NCI-H748 (cell line): Measurements from ENCODE around the gene ZBTB46.

Experiments
- DNase-seq: peaks from one replicate; lab custom pipeline; 2025; ENCODE audit not compliant: unreplicated experiment; lab: John Stamatoyannopoulos, UW

ZBTB46 gene

DNA sequence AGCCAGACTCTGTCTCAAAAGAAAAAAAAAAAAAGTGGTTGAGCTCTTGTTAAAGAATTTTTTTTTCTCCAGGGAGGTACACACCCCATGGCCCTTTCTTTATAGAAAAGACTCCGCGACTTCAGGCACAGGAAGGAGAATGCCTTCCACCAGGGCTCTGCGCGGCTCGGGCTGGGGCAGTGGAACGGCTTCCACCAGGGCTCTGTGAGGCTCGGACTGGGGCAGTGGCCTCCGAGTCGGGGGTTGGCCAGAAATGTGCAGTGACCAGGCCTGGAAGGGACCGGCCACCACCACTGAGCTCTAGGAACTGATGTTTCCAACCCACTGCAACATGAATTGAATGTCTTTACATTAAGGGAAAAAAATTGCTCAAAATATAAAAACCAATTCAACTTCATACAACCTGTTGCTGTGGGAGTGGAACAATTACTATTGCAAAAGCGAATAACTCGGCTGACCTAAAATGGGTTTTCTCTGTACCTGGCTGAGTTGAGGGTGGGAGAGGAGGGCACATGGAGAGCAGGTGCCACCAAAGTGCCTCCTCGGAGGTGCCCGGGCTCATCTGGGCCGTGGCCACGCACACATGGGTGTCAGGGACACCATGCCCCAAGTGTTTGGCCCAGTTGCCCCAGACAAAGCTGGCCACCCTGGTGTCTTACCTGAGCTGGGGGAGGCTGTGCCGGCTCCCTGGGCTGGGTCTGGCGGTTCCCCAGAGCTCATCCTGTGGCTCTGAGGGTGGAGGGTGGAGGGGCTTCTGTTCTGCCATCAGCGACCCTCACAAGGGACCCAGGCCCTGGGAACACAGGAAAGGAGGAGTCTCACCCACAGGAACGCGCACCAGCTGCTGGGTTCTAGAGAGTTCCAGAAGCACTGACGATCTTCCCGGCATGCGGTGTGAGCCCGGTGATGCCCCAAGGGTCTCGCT is 62.2 kb downstream of the ZBTB46 start:
- DNase-seq = no peak

DNA sequence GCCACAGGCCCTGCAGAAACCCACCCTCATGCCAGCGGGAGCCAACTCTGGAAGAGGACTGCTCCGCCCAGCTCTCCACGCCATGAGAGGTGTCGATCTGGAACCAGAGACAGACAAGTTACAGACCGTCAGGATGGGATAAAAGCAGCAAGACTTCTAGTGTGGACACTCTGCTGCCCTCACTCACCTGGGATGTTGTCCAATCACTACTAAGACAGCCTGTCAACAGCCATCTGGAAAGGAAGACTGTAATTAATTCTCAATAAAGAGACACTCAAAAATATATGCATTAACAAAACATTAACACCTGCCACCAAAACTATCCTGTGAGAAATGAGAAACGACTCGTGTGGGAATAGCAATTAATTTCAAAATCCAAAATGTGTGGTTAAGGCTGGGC is 63.2 kb downstream of the ZBTB46 start:
- no peak for DNase-seq

GRCh38 chr20:63767456-63767855 is 63.6 kb downstream of the ZBTB46 start:
- no peak for DNase-seq

GRCh38 chr20:63766695-63767426 is 64.2 kb downstream of the ZBTB46 start:
- no peak for DNase-seq

DNA sequence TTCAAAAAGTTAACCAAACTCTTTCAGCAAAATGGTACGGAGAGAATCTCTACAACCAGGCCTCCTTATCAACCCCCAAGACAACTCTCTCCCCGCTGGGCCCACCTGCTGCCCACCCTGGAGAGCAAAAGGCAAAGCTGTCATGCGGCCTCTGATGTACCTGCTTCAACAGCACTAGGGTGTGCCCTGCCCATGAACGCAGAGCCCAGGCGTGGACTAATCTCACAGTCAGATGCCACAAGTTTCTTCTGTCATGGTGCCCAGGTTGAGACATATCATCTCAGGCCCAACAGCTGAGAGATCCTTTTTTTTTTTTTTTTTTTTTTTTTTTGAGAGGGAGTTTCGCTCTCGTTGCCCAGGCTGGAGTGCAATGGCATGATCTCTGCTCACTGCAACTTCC is 65.2 kb downstream of the ZBTB46 start:
- no peak for DNase-seq

- no peak for DNase-seq
Measured at GRCh38 chr20:63765082-63765873, 65.8 kb downstream of the ZBTB46 start.

DNA sequence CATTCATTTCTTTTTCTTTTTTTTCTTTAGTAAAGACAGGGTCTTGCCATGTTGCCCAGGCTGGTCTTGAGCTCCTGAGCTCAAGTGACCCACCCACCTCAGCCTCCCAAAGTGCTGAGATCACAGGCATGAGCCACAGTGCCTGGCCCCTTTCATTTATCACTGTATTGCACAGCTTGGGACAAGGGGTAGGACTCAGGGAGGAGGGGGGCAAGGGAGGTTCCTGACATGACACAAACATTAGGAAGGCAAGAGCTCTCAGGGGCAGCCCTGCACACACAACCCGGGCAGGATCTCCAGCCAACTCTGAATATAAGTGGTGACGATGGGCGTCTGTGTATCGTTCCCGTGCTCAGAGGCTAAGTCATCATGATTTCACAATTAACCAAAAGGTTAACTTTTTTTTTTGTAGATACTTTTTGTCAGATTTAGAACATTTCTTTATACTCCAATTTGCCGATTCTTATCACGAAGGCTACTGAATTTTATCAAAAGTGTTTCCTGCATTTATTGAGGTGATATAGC is 71.6 kb downstream of the ZBTB46 start:
- DNase-seq = no peak

GRCh38 chr20:63758152-63758551 is 72.9 kb downstream of the ZBTB46 start:
- no peak for DNase-seq

GRCh38 chr20:63756648-63756991 is 74.4 kb downstream of the ZBTB46 start:
- no peak for DNase-seq

DNA sequence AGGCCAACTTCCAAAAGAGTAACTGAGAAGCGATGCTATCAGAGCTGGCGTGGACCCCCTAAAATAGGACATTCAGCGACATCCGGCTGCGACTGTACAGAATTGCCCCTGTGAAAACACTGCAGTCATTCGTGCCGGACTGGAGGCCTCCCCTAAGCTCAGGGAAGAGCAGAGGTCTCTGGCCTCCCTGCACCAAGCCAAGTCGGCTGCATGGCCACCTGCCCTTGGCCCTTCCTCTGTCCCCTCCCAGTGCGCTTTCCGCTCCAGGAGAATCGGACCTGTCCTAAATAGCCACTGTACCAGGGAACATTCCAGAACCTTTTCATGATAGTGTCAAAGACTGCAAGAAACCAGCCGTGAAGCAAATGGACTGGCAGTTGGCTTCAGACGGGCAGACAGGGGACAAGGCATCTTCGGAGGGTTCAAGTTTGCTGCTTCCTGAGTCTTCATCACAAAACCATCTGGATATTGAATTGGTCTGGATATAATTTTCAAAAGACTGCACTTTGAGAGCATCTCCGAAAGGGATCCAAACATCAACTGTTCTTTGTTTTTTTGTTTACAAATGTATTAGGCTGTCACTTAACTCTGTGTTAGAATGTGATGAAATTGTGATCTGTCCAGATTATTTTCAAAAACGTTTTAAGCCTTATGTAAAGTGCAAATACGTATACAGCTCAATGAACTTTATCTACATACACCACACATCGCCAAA is 75.0 kb downstream of the ZBTB46 start:
- DNase-seq = no peak

DNA sequence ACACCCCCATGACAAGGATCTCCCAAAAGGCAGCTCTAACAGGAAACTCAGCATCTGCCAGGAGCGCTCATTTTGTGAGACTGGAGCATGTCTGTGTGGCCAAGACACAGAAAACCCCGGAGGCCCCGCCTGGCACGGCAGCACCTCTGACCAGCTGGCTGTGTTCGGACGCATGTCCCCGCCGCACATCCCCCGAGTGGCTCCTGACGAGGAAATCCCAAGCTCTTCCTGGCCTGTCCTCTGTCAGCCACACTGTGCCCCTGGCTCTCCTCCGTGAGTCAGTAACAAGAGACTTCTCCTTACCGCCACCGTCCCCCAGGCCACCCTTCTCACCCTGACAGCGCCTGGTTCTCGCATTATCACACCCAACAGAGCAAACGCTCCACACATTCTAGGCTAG is 77.1 kb downstream of the ZBTB46 start:
- DNase-seq = no peak

DNA sequence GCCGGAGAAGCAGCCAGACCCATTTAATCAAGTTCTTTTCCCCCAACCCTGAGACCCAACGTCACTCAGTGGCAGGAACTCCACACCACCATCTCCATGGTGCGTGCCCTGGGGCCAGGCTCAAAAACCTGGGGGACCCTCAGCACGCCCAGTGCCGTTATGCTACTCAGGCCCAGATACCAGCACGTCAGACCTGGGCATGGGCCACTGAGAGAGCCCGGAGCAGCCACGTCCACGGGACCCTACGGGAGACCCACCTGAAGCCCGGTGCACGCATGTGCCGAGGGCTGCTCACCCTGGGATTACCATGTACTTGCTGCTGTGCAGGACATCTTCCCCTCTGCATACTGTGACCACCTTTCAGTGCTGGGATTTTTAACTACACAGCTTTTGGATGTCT is 77.7 kb downstream of the ZBTB46 start:
- no peak for DNase-seq

GRCh38 chr20:63752411-63753101 is 78.5 kb downstream of the ZBTB46 start:
- DNase-seq = no peak

- no peak for DNase-seq
Measured at GRCh38 chr20:63751471-63752271, 79.4 kb downstream of the ZBTB46 start.

DNA sequence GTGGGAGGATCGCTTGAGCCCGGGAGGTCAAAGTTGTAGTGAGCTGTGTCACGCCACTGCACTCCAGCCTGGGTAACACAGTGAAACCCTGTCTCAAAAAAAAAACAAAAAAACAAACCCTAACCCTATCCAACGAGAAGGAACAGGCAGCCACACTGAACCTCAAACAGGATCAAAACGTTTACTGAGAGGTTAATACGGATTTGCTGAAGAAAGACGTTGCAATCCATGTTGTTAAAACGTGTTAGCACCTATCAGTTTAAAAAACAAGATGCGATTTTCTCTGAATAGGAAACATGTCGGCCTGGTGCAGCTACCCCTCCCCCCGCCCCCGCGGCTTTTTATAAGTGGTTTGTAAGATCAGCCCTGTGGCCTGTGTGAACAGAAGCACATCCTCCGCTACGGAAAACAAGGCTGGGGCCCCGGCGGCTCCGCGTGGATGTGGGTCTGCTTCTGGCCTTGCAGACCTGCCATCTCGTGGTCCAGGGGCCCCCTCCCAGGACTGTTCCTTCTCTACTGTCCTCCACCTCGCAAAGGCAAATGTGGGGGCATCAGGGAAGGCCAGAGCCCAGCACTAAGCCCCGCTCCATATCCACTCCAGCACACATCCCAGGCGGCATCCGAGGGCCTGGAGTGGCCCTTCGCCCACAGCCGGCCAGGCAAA is 80.1 kb downstream of the ZBTB46 start:
- no peak for DNase-seq

DNA sequence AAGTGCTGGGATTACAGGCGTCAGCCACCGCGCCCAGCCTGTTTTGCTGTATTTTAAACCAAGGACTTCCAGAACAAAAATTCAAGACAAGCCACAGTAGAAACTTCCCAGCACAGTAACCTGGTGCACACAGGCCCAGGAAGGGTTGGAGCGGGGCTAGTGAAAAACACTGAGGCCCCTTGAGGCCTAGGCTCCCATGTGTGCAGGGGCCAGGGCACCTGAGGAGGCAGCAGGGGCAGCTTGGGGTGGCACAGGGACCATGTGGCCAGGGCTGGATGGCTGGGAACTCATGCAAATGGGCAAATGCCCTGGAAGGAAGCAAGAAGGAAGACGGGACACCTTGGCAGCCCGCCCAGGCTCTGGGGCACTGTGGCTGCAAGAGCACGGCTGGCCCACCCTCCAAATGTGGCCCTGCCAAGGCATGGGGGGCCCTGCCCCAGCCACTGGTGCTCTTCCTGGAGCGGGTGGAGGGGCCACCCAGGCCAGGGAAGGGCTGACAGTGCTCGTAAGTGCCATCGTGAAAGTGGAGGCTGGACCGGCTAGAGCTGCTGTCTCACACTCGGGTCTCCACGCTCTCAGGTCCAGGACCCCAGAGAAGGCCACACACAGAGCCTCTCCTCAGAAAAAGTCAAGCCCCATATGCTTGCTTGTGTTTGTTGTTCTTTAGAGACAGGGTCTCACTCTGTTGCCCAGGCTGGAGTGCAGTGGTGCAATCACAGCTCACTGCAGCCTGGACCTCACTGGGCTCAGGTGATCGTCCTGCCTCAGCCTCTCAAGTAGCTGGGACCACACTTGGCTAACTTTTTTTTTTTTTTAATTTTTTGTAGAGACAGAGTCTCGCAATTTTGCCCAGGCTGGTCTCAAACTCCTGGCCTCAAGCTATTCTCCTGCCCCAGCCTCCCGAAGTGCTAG is 81.2 kb downstream of the ZBTB46 start:
- no peak for DNase-seq

- no peak for DNase-seq
Measured at GRCh38 chr20:63748934-63749270, 82.2 kb downstream of the ZBTB46 start.
